Nephron progenitor cell (in vitro differentiated cells): ENCODE measurements around the gene TSR1.

Experiments used
- DNase-seq: peaks from one replicate; pipeline ENCODE4 v3.0.0; 2021
- H3K27ac Mint-ChIP-seq: 2 replicates; pipeline ENCODE4 v1.8.0; 2021; ENCODE audit warnings: mild to moderate bottlenecking, moderate library complexity, mixed read lengths
- H3K27me3 Mint-ChIP-seq: 2 replicates; pipeline ENCODE4 v1.8.0; 2021; ENCODE audit warnings: mild to moderate bottlenecking, low read depth, mixed read lengths; ENCODE audit not compliant: poor library complexity
- H3K36me3 Mint-ChIP-seq: 2 replicates; pipeline ENCODE4 v1.8.0; 2021; ENCODE audit warnings: low read depth, mixed read lengths
- H3K4me1 Mint-ChIP-seq: 2 replicates; pipeline ENCODE4 v1.8.0; 2021; ENCODE audit warnings: mixed read lengths
- H3K4me3 Mint-ChIP-seq: 2 replicates; pipeline ENCODE4 v1.8.0; 2021; ENCODE audit warnings: mild to moderate bottlenecking, moderate library complexity, mixed read lengths
- H3K9me3 Mint-ChIP-seq: 2 replicates; pipeline ENCODE4 v1.8.0; 2021; ENCODE audit warnings: mild to moderate bottlenecking, moderate library complexity, mixed read lengths
- CTCF ChIP-seq: fragments of 200-600 bp; sonication (generic); IDR thresholded peaks from 2 replicates; pipeline ENCODE4 v1.5.0; 2021; ENCODE audit warnings: antibody characterized with exemption

The TSR1 gene

GRCh38 chr17:2362016-2362415 is 25.8 kb upstream of the TSR1 start:
- H3K36me3 Mint-ChIP-seq: peaks cover 11% of the 10 kb centered on the region
- H3K27me3 Mint-ChIP-seq: no peaks in the 10 kb centered on the region
- no peak overlapping the region for H3K4me3 Mint-ChIP-seq
- no peaks in the 10 kb centered on the region for H3K9me3 Mint-ChIP-seq
- no peak for DNase-seq
- peaks cover 18% of the 10 kb centered on the region for H3K4me1 Mint-ChIP-seq
- TF ChIP-seq CTCF: no peak
- no peak overlapping the region for H3K27ac Mint-ChIP-seq

GRCh38 chr17:2361010-2361760 is 24.9 kb upstream of the TSR1 start:
- no peak overlapping the region for H3K4me3 Mint-ChIP-seq
- H3K4me1 Mint-ChIP-seq: peaks cover 13% of the 10 kb centered on the region
- H3K9me3 Mint-ChIP-seq: no peaks in the 10 kb centered on the region
- no peaks in the 10 kb centered on the region for H3K27me3 Mint-ChIP-seq
- no peak for TF ChIP-seq CTCF
- DNase-seq: no peak
- H3K36me3 Mint-ChIP-seq: peaks cover 11% of the 10 kb centered on the region
- H3K27ac Mint-ChIP-seq: peak overlapping the region; percentile 30

GRCh38 chr17:2357931-2358434 is 21.7 kb upstream of the TSR1 start:
- no peak overlapping the region for H3K4me3 Mint-ChIP-seq
- H3K9me3 Mint-ChIP-seq: no peaks in the 10 kb centered on the region
- DNase-seq: no peak
- H3K27ac Mint-ChIP-seq: no peak overlapping the region
- H3K4me1 Mint-ChIP-seq: peaks cover 13% of the 10 kb centered on the region
- no peak for TF ChIP-seq CTCF
- H3K36me3 Mint-ChIP-seq: peaks cover 11% of the 10 kb centered on the region
- H3K27me3 Mint-ChIP-seq: no peaks in the 10 kb centered on the region

GRCh38 chr17:2357237-2357636 is 21.0 kb upstream of the TSR1 start:
- peaks cover 16% of the 10 kb centered on the region for H3K4me1 Mint-ChIP-seq
- no peaks in the 10 kb centered on the region for H3K9me3 Mint-ChIP-seq
- no peak for DNase-seq
- no peak overlapping the region for H3K4me3 Mint-ChIP-seq
- TF ChIP-seq CTCF: no peak
- no peaks in the 10 kb centered on the region for H3K27me3 Mint-ChIP-seq
- H3K27ac Mint-ChIP-seq: no peak overlapping the region
- H3K36me3 Mint-ChIP-seq: peaks cover 6% of the 10 kb centered on the region

- Mint-ChIP-seq H3K27me3 (no peaks in the 10 kb centered on the region), H3K4me1 (peaks cover 17% of the 10 kb centered on the region), H3K27ac (no peak overlapping the region), H3K4me3 (no peak overlapping the region), H3K36me3 (no peaks in the 10 kb centered on the region), H3K9me3 (no peaks in the 10 kb centered on the region)
- no peak for TF ChIP-seq CTCF
- DNase-seq: no peak
These were observed 18.1 kb upstream of the TSR1 start for GRCh38 chr17:2354311-2354710.

GRCh38 chr17:2351269-2351668 is 15.0 kb upstream of the TSR1 start:
- Mint-ChIP-seq H3K36me3 (no peaks in the 10 kb centered on the region), H3K27ac (no peak overlapping the region), H3K4me3 (no peak overlapping the region), H3K27me3 (no peaks in the 10 kb centered on the region), H3K9me3 (no peaks in the 10 kb centered on the region), H3K4me1 (peaks cover 31% of the 10 kb centered on the region)
- no peak for DNase-seq
- no peak for TF ChIP-seq CTCF
